GM12891 (cell line): ENCODE data around the gene TTYH3.

ENCODE experiments used
- PAX5 ChIP-seq: IDR thresholded peaks from 2 replicates; pipeline ENCODE4 v1.6.1; 2011; ENCODE audit warnings: low read length, moderate library complexity, mild to moderate bottlenecking; ENCODE audit not compliant: insufficient read depth, severe bottlenecking
- POLR2A ChIP-seq: IDR thresholded peaks from 2 replicates; pipeline ENCODE4 v1.6.1; 2011; ENCODE audit warnings: low read depth, low read length, control low read depth
- POLR2AphosphoS5 ChIP-seq: IDR thresholded peaks from 2 replicates; pipeline ENCODE4 v1.6.1; 2011; ENCODE audit warnings: low read depth, low read length, control low read depth
- POU2F2 ChIP-seq: IDR thresholded peaks from 2 replicates; pipeline ENCODE4 v1.6.1; 2011; ENCODE audit warnings: low read depth, mild to moderate bottlenecking, control low read depth, low read length, moderate library complexity
- TAF1 ChIP-seq: IDR thresholded peaks from 2 replicates; pipeline ENCODE4 v1.6.1; 2011; ENCODE audit warnings: low read depth, low read length, control low read depth

DNA sequence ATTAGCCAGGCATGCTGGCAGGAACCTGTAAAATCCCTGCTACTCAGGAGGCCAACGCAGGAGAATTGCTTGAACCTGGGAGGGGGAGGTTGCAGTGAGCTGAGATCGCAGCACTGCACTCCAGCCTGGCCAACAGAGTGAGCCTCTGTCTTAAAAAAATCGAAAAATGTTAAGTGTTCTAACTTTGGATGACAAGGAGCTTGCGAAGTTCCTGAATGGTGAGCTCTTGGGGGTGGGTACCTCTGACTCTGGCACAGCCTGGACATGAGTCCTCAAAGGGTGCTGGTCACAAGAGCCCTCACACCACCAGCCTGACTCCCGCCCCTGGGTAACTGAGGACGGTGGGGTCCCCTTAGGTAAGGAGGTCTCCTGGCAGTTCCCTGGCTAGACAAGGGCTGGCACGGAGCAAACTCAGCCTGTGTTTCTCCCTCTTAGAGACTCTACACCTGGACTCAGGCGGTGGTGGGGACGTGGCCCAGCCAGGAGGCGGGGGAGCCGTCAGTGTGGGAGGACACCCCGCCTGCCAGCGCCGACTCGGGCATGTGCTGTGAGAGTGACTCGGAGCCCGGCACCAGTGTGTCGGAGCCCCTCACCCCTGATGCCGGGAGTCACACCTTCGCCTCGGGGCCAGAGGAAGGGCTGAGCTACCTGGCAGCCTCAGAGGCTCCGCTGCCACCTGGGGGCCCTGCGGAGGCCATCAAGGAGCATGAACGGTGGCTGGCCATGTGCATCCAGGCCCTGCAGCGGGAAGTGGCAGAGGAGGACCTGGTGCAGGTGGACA, 80.3 kb downstream of the TTYH3 start:
- TF ChIP-seq POLR2AphosphoS5 (no peak), POLR2A (no peak), POU2F2 (no peak), TAF1 (no peak), PAX5 (no peak)
